ENCODE measurements around the gene WDFY1.

WDFY1 gene

GRCh38 chr2:223894009-223894408 lies 51.1 kb downstream of the WDFY1 start:
- no peak for DNase-seq (ENCODE audit: low spot score)
- no peak for TF ChIP-seq CTCF (IDR thresholded peaks at IDR 0.05; ENCODE audit: extremely low read depth, insufficient read depth, missing control alignments)
- in situ Hi-C loops (cut with MboI; ENCODE audit: low pct_unique_long_range_greater_than_20kb, low sequenced_read_pairs, unreplicated experiment) = no loop called here

GRCh38 chr2:223890721-223891120 lies 54.4 kb downstream of the WDFY1 start:
- in situ Hi-C loops (cut with MboI; ENCODE audit: low pct_unique_long_range_greater_than_20kb, low sequenced_read_pairs, unreplicated experiment) = no loop called here
- no peak for TF ChIP-seq CTCF (IDR thresholded peaks at IDR 0.05; ENCODE audit: extremely low read depth, insufficient read depth, missing control alignments)
- no peak for DNase-seq (ENCODE audit: low spot score)

- DNase-seq (ENCODE audit: low spot score) = no peak
- no peak for TF ChIP-seq CTCF (IDR thresholded peaks at IDR 0.05; ENCODE audit: extremely low read depth, insufficient read depth, missing control alignments)
- in situ Hi-C loops (cut with MboI; ENCODE audit: low pct_unique_long_range_greater_than_20kb, low sequenced_read_pairs, unreplicated experiment) = no loop called here
Observed at GRCh38 chr2:223889229-223889628, 55.9 kb downstream of the WDFY1 start.

- in situ Hi-C loops (cut with MboI; ENCODE audit: low pct_unique_long_range_greater_than_20kb, low sequenced_read_pairs, unreplicated experiment) = no loop called here
- DNase-seq (ENCODE audit: low spot score) = no peak
- no peak for TF ChIP-seq CTCF (IDR thresholded peaks at IDR 0.05; ENCODE audit: extremely low read depth, insufficient read depth, missing control alignments)
Observed at GRCh38 chr2:223888251-223888650, 56.9 kb downstream of the WDFY1 start.

GRCh38 chr2:223887127-223887526 lies 58.0 kb downstream of the WDFY1 start:
- no peak for TF ChIP-seq CTCF (IDR thresholded peaks at IDR 0.05; ENCODE audit: extremely low read depth, insufficient read depth, missing control alignments)
- no peak for DNase-seq (ENCODE audit: low spot score)
- in situ Hi-C loops (cut with MboI; ENCODE audit: low pct_unique_long_range_greater_than_20kb, low sequenced_read_pairs, unreplicated experiment) = no loop called here

- no peak for DNase-seq (ENCODE audit: low spot score)
- no peak for TF ChIP-seq CTCF (IDR thresholded peaks at IDR 0.05; ENCODE audit: extremely low read depth, insufficient read depth, missing control alignments)
- in situ Hi-C loops (cut with MboI; ENCODE audit: low pct_unique_long_range_greater_than_20kb, low sequenced_read_pairs, unreplicated experiment) = no loop called here
Observed at GRCh38 chr2:223886726-223887125, 58.4 kb downstream of the WDFY1 start.

- in situ Hi-C loops (cut with MboI; ENCODE audit: low pct_unique_long_range_greater_than_20kb, low sequenced_read_pairs, unreplicated experiment) = no loop called here
- TF ChIP-seq CTCF (IDR thresholded peaks at IDR 0.05; ENCODE audit: extremely low read depth, insufficient read depth, missing control alignments) = no peak
- DNase-seq (ENCODE audit: low spot score) = peak; percentile 36
Observed at GRCh38 chr2:223884399-223884798, 60.7 kb downstream of the WDFY1 start.
